GM12892 (cell line): ENCODE measurements around the gene ARHGAP35.

Experiments used
- POLR2A ChIP-seq: IDR thresholded peaks from 2 replicates; pipeline ENCODE4 v1.6.1; 2011; ENCODE audit warnings: low read depth, low read length, control low read depth
- POLR2AphosphoS5 ChIP-seq: IDR thresholded peaks from 2 replicates; pipeline ENCODE4 v1.6.1; 2011; ENCODE audit warnings: low read depth, low read length, control low read depth
- TAF1 ChIP-seq: IDR thresholded peaks from 2 replicates; pipeline ENCODE4 v1.6.1; 2011; ENCODE audit warnings: low read depth, mild to moderate bottlenecking, control low read depth, low read length, borderline replicate concordance

GRCh38 chr19:46840498-46840942 lies 20.3 kb upstream of the ARHGAP35 start:
- TF ChIP-seq POLR2A (no peak), POLR2AphosphoS5 (no peak), TAF1 (no peak)
